ENCODE results near the gene ASRGL1.

DNA sequence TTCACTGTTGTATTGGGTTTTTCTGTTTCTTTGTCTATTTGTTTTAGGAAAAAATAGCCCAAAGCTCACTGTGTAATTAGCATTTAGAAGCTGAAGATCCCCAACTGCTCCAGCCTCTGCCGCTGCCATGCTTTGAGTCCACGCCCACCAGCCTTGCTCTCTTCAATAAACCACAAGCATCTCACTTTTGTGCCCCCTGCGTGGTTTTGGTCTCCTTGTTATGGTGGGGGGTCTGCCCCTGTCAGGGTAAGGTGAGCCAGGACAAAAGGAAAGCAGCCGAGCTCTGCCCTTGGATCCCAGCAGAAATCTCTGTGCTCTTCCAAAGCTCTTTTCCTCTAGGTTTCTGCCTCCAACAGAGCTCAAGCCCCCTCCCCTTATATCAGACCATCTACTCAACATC lies 85.8 kb downstream of the ASRGL1 start:
- TF ChIP-seq POLR2AphosphoS5 (IDR thresholded peaks at IDR 0.05) = no peak
- TF ChIP-seq, protein P1, sequence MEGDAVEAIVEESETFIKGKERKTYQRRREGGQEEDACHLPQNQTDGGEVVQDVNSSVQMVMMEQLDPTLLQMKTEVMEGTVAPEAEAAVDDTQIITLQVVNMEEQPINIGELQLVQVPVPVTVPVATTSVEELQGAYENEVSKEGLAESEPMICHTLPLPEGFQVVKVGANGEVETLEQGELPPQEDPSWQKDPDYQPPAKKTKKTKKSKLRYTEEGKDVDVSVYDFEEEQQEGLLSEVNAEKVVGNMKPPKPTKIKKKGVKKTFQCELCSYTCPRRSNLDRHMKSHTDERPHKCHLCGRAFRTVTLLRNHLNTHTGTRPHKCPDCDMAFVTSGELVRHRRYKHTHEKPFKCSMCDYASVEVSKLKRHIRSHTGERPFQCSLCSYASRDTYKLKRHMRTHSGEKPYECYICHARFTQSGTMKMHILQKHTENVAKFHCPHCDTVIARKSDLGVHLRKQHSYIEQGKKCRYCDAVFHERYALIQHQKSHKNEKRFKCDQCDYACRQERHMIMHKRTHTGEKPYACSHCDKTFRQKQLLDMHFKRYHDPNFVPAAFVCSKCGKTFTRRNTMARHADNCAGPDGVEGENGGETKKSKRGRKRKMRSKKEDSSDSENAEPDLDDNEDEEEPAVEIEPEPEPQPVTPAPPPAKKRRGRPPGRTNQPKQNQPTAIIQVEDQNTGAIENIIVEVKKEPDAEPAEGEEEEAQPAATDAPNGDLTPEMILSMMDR (IDR thresholded peaks at IDR 0.05 in 8 of 11, conservative IDR thresholded peaks at IDR 0.05 in 3 of 11) = no peak
